SH-SY5Y (cell line): Measurements from ENCODE around the gene MAB21L1.

Experiments
- GATA2 ChIP-seq: IDR thresholded peaks from 2 replicates; pipeline ENCODE4 v1.6.1; 2011; ENCODE audit warnings: mild to moderate bottlenecking, low read depth, low read length
- GATA3 ChIP-seq: IDR thresholded peaks from 2 replicates; pipeline ENCODE4 v1.6.1; 2011; ENCODE audit warnings: low read depth, mild to moderate bottlenecking, low read length, moderate library complexity

GRCh38 chr13:35473802-35474201 lies 2.7 kb downstream of the MAB21L1 start:
- TF ChIP-seq GATA3, result peak; percentile 80; the same call in 1 of the 2 replicates
- TF ChIP-seq GATA2, result 0 out of 2 replicates have a peak, but pooled peaks have one; percentile 15
